Glutamatergic neuron (in vitro differentiated cells): ENCODE measurements around the gene DARS1. TPM values are rescaled to one million over a fixed set of nuclear protein-coding genes. Genes with fewer than 3 reads are reported as not detected.

Experiments
- DNase-seq: peaks from one replicate; pipeline ENCODE4 v3.0.0; 2022
- H3K27ac Mint-ChIP-seq: one replicate; pipeline ENCODE4 v1.8.0; 2020; ENCODE audit warnings: mild to moderate bottlenecking, mixed read lengths, inconsistent platforms; ENCODE audit not compliant: unreplicated experiment
- H3K27me3 Mint-ChIP-seq: one replicate; pipeline ENCODE4 v1.8.0; 2020; ENCODE audit warnings: mild to moderate bottlenecking, moderate library complexity, mixed read lengths, inconsistent platforms; ENCODE audit not compliant: unreplicated experiment
- H3K36me3 Mint-ChIP-seq: one replicate; pipeline ENCODE4 v1.8.0; 2020; ENCODE audit warnings: mild to moderate bottlenecking, mixed read lengths, inconsistent platforms; ENCODE audit not compliant: unreplicated experiment
- H3K4me1 Mint-ChIP-seq: one replicate; pipeline ENCODE4 v1.8.0; 2020; ENCODE audit warnings: mild to moderate bottlenecking, low read depth, mixed read lengths, inconsistent platforms; ENCODE audit not compliant: unreplicated experiment
- H3K4me3 Mint-ChIP-seq: one replicate; pipeline ENCODE4 v1.8.0; 2020; ENCODE audit warnings: mild to moderate bottlenecking, mixed read lengths, inconsistent platforms; ENCODE audit not compliant: unreplicated experiment
- H3K9me3 Mint-ChIP-seq: one replicate; pipeline ENCODE4 v1.8.0; 2020; ENCODE audit warnings: mild to moderate bottlenecking, moderate library complexity, mixed read lengths, inconsistent platforms; ENCODE audit not compliant: unreplicated experiment
- total RNA-seq: library from RNA; stranded (reverse); fragmentation: NEBNext Ultra II Directional; extraction: Animal tissue kit (Norgen Biotek cat#: 25700); gene quantifications from one replicate; pipeline ENCODE4 v1.2.1, GENCODE V29; 2021; ENCODE audit not compliant: unreplicated experiment
- TF ChIP-seq, protein P1 (sequence below): fragments of 200-600 bp; sonication (generic); IDR thresholded peaks from one replicate; pipeline ENCODE4 v1.5.0; 2021; ENCODE audit not compliant: partially characterized antibody, unreplicated experiment

Gene DARS1
- total RNA-seq, 1 donor from 2014 or later = 41.0 TPM

DNA sequence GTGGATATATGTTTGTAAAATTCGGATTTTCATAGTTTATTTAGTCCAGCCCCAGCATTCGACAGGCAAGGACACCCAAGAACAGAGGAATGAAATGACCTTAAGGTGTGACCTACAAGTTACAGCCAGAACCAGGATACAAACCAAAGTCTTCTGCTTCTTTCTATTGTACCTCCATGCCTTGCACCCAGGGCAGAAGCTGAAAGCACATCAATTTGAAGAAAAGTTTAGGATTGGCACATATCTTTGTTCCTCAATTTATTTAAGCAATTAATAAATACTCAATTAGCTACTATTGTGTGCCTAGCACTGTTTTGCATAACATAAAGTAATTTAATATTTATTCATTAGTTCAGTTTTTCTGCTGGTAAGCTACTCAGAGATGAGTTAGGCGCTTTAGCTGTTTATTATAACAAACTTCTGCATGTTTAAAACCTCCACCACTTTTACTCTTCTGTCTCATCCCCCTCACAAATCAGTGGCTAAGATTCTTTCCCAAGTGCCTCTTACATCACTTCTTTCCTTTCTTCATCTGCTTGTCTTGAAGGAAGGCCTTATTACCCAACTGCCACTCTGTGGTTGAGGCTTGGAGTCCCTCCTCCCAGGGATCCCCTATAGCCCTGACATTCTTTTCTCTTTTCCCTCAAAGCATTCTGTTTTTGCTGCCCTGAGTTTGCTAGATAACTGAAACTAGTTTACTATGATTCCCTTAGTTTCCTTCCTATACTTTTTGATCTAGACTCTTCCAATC, 37.1 kb upstream of the DARS1 start:
- no peak overlapping the region for H3K4me3 Mint-ChIP-seq
- H3K36me3 Mint-ChIP-seq = no peaks in the 10 kb centered on the region
- TF ChIP-seq, protein P1, sequence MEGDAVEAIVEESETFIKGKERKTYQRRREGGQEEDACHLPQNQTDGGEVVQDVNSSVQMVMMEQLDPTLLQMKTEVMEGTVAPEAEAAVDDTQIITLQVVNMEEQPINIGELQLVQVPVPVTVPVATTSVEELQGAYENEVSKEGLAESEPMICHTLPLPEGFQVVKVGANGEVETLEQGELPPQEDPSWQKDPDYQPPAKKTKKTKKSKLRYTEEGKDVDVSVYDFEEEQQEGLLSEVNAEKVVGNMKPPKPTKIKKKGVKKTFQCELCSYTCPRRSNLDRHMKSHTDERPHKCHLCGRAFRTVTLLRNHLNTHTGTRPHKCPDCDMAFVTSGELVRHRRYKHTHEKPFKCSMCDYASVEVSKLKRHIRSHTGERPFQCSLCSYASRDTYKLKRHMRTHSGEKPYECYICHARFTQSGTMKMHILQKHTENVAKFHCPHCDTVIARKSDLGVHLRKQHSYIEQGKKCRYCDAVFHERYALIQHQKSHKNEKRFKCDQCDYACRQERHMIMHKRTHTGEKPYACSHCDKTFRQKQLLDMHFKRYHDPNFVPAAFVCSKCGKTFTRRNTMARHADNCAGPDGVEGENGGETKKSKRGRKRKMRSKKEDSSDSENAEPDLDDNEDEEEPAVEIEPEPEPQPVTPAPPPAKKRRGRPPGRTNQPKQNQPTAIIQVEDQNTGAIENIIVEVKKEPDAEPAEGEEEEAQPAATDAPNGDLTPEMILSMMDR = no peak
- no peak for DNase-seq
- peaks cover 32% of the 10 kb centered on the region for H3K4me1 Mint-ChIP-seq
- H3K9me3 Mint-ChIP-seq = peaks cover 3% of the 10 kb centered on the region
- H3K27me3 Mint-ChIP-seq = peaks cover 3% of the 10 kb centered on the region
- no peak overlapping the region for H3K27ac Mint-ChIP-seq

DNA sequence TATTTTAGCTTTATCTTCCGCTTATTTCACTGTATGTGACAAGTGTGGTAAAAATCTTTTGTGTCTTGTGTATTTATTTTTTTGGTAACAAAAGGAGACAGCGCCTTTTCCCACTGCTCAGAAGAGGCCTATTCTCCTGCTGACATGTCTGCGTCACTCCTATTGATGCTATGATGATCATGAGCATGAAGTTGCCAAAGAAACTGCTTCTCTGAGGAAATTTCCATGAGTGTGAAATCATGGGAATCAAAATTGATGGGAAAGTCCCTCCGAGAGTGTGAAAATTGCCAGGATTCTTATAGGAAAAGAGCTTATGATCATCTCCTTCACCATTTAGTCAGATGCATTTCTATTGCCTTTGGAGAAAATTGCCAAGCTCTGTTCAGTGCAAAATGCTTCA, 36.5 kb upstream of the DARS1 start:
- Mint-ChIP-seq H3K4me1 (peaks cover 32% of the 10 kb centered on the region), H3K9me3 (peaks cover 3% of the 10 kb centered on the region), H3K36me3 (no peaks in the 10 kb centered on the region), H3K27ac (no peak overlapping the region), H3K27me3 (peaks cover 3% of the 10 kb centered on the region), H3K4me3 (no peak overlapping the region)
- DNase-seq = no peak
- TF ChIP-seq, protein P1 = no peak

DNA sequence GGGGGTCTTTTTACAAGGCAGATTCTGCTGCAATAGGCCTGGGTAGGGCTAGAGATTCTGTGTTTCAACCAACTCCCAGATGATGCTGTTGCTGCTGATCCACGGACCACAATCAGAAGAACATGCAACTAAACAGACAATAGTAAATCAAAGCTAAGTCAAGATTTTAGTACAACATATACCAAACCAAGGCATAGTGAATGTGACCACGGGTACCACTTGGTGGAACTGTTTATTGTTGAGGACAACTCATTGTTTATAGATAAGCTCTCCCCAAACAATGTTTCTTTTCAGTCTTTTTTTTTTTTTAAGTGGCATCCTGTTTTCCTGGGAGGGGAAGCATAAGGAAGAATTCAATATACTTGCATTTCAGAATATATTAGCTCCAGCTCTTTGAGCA, 36.0 kb upstream of the DARS1 start:
- DNase-seq = no peak
- Mint-ChIP-seq H3K27me3 (peaks cover 3% of the 10 kb centered on the region), H3K4me3 (no peak overlapping the region), H3K9me3 (peaks cover 3% of the 10 kb centered on the region), H3K36me3 (no peaks in the 10 kb centered on the region), H3K4me1 (peaks cover 35% of the 10 kb centered on the region), H3K27ac (peak overlapping the region; percentile 80)
- TF ChIP-seq, protein P1 = no peak

DNA sequence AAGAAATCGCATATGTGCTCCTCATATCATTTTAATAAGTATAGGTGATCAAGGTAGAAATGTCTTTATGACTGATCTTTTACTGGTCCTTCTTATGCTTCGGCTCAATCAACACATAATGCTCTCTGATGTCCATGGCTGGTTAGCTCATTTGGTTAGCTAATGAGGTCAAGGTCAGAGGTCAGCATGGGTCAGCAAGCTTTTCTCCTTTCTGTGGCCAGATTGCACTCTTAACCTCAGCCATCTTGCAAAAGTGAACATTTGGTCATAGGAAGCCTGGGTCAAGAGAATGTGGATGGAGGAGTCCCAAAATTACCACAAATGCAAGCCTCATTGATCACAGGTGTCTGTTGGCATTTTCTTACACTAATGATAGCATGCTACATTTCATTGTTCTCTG, 35.4 kb upstream of the DARS1 start:
- H3K4me1 Mint-ChIP-seq = peaks cover 33% of the 10 kb centered on the region

DNA sequence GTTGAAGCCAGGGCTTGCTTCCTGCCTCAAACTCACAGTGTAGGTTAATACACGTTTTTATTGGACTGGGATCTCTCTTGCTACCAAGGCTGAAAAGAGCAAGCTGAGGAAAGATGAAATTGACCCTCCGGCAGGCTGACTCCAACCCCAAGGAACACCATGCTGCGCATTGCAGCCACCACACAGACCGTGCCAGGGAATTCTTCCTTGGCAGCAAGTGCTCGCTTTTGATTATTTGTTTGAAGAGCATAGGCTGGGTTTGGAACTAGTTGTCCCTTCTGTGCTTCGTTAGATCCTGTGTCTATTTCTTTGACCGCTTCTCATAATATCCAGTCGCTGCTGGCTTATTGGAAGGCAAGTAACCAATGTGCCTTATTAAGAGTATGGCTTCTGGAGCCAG, 34.4 kb upstream of the DARS1 start:
- peaks cover 1% of the 10 kb centered on the region for H3K9me3 Mint-ChIP-seq
- H3K4me3 Mint-ChIP-seq = no peak overlapping the region
- peaks cover 2% of the 10 kb centered on the region for H3K27me3 Mint-ChIP-seq
- no peak for DNase-seq
- TF ChIP-seq, protein P1 = no peak
- H3K27ac Mint-ChIP-seq = no peak overlapping the region
- no peaks in the 10 kb centered on the region for H3K36me3 Mint-ChIP-seq
- peaks cover 23% of the 10 kb centered on the region for H3K4me1 Mint-ChIP-seq

More for the DNA sequence above, 35.4 kb upstream of the DARS1 start:
- Mint-ChIP-seq H3K36me3 (no peaks in the 10 kb centered on the region), H3K9me3 (peaks cover 3% of the 10 kb centered on the region), H3K27ac (peak overlapping the region; percentile 80), H3K27me3 (peaks cover 2% of the 10 kb centered on the region), H3K4me3 (no peak overlapping the region)
- no peak for DNase-seq
- TF ChIP-seq, protein P1 = no peak
